ENCODE results near the gene CLIC4.

- TF ChIP-seq CTCF (IDR thresholded peaks at IDR 0.05) (no peak), POLR2A (IDR thresholded peaks at IDR 0.05) (no peak), POLR2AphosphoS5 (IDR thresholded peaks at IDR 0.05; ENCODE audit: insufficient read depth in 1 of 2, low read depth in 1 of 2) (no peak)
These were observed 125.4 kb downstream of the CLIC4 start for GRCh38 chr1:24870551-24871195.
